ENCODE measurements around the gene CCDC102A.
"Not testable (repeated sequence)": the region's sequence is repeated elsewhere in the genome, so short reads cannot be mapped to it uniquely, and the experiment has no call there.

CCDC102A gene

GRCh38 chr16:57500578-57501111, 35.7 kb downstream of the CCDC102A start:
- DNase-seq (ENCODE audit: low read depth), result no peak

- not testable (repeated sequence) for DNase-seq (ENCODE audit: low read depth)
Measured at GRCh38 chr16:57499941-57500340, 36.4 kb downstream of the CCDC102A start.

GRCh38 chr16:57498031-57498430, 38.3 kb downstream of the CCDC102A start:
- DNase-seq (ENCODE audit: low read depth), result no peak

GRCh38 chr16:57497121-57497520, 39.2 kb downstream of the CCDC102A start:
- DNase-seq (ENCODE audit: low read depth), result no peak

GRCh38 chr16:57493767-57494166, 42.6 kb downstream of the CCDC102A start:
- no peak for DNase-seq (ENCODE audit: low read depth)

GRCh38 chr16:57489229-57489628, 47.1 kb downstream of the CCDC102A start:
- DNase-seq (ENCODE audit: low read depth), result no peak

GRCh38 chr16:57486858-57487834, 49.2 kb downstream of the CCDC102A start:
- no peak for DNase-seq (ENCODE audit: low read depth)

- DNase-seq (ENCODE audit: low read depth), result peak; percentile 55
Measured at GRCh38 chr16:57485916-57486857, 50.2 kb downstream of the CCDC102A start, which contains the start of gene DOK4. DOK4 (minus strand) TSS chr16:57486493; CDS start chr16:57479507, 6,986 bp downstream.

GRCh38 chr16:57485091-57485915, 51.1 kb downstream of the CCDC102A start:
- no peak for DNase-seq (ENCODE audit: low read depth)

GRCh38 chr16:57484515-57485005, 51.8 kb downstream of the CCDC102A start:
- DNase-seq (ENCODE audit: low read depth), result no peak

GRCh38 chr16:57483725-57484514, 52.5 kb downstream of the CCDC102A start:
- DNase-seq (ENCODE audit: low read depth), result no peak

GRCh38 chr16:57482845-57483545, 53.4 kb downstream of the CCDC102A start:
- no peak for DNase-seq (ENCODE audit: low read depth)

GRCh38 chr16:57481421-57481820, 55.0 kb downstream of the CCDC102A start:
- no peak for DNase-seq (ENCODE audit: low read depth)

GRCh38 chr16:57480754-57481230, 55.6 kb downstream of the CCDC102A start:
- DNase-seq (ENCODE audit: low read depth), result no peak

- DNase-seq (ENCODE audit: low read depth), result peak; percentile 91
Measured at GRCh38 chr16:57479976-57480753, 56.2 kb downstream of the CCDC102A start.

GRCh38 chr16:57479205-57479975, 57.0 kb downstream of the CCDC102A start:
- DNase-seq (ENCODE audit: low read depth), result peak; percentile 81

- DNase-seq (ENCODE audit: low read depth), result no peak
Measured at GRCh38 chr16:57478396-57479204, 57.8 kb downstream of the CCDC102A start.
